ENCODE results near the gene TDRD5. TPM values are rescaled to one million over a fixed set of nuclear protein-coding genes. Genes with fewer than 3 reads are reported as not detected.
"Not testable (repeated sequence)": the region's sequence is repeated elsewhere in the genome, so short reads cannot be mapped to it uniquely, and the experiment has no call there.

The TDRD5 gene
- total RNA-seq, 1 donor from 2014 or later: 0.06 TPM

DNA sequence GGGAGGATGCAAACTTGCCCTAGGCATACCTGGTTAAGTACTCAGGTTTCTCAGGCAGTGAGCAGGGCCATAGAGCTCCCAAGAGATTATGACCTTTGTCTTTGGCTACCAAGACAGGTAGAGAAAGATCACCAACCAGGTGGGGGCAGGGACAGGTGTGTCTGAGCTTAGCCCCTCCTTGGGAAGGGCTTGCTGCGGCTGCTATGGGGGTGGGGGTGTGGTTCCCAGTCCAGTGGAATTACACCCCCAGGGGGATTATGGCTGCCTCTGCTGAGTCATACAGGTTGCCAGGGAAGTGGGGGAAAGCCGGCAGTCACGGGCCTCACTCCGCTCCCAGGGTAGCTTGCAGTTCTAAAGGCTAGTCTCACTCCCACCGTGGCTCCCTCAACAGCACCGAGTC is 86.2 kb downstream of the TDRD5 start:
- no peak for DNase-seq (ENCODE audit: low read depth)
- TF ChIP-seq, protein P1, sequence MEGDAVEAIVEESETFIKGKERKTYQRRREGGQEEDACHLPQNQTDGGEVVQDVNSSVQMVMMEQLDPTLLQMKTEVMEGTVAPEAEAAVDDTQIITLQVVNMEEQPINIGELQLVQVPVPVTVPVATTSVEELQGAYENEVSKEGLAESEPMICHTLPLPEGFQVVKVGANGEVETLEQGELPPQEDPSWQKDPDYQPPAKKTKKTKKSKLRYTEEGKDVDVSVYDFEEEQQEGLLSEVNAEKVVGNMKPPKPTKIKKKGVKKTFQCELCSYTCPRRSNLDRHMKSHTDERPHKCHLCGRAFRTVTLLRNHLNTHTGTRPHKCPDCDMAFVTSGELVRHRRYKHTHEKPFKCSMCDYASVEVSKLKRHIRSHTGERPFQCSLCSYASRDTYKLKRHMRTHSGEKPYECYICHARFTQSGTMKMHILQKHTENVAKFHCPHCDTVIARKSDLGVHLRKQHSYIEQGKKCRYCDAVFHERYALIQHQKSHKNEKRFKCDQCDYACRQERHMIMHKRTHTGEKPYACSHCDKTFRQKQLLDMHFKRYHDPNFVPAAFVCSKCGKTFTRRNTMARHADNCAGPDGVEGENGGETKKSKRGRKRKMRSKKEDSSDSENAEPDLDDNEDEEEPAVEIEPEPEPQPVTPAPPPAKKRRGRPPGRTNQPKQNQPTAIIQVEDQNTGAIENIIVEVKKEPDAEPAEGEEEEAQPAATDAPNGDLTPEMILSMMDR (conservative IDR thresholded peaks at IDR 0.05; ENCODE audit: low read depth, low read length): no peak
- H3K4me3 ChIP-seq (ENCODE audit: low read depth, low read length): no peak overlapping the region

DNA sequence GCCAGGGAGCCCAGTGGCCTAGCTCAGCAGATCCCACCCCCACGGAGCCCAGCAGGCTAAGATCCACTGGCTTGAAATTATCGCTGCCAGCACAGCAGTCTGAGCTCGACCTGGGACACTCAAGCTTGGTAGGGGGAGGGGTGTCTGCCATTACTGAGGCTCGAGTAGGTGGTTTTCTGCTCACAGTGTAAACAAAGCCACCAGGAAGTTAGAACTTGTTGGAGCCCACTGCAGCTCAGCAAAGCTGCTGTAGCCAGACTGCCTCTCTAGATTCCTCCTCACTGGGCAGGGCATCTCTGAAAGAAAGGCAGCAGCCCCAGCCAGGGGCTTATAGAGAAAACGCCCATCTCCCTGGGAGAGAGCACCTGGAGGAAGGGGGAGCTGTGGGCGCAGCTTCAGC is 102.9 kb downstream of the TDRD5 start:
- not testable (repeated sequence) for DNase-seq (ENCODE audit: low read depth); H3K4me3 ChIP-seq (ENCODE audit: low read depth, low read length)

DNA sequence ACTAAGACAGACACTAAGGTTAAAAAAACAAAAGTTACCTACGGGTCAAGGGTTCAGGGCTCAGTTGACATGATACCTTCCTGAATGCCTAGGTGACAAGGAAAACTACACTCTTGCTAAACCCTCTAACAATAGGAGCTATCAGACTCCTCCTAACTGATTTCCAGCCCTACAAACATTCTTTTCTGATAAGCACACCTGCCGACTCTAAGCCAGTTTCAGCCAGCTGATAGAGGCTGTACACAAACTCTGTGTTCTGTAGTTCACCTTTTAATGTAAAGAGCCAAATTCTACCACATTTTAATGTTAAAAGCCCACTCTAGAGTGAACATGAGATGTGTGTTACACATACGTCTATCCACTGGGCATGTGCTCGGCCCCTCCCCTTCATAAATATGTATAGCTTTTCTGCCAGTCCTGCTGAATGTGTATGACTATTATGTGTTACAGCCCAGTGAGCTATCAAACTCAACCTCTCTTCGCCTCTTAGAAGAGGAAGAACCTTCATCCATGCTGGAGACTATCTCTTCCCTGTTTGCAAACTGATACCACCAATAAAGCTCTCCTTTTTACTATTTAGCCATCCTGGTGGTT is 111.4 kb downstream of the TDRD5 start:
- TF ChIP-seq, protein P1 (conservative IDR thresholded peaks at IDR 0.05; ENCODE audit: low read depth, low read length): no peak
- DNase-seq (ENCODE audit: low read depth): no peak
- no peak overlapping the region for H3K4me3 ChIP-seq (ENCODE audit: low read depth, low read length)

DNA sequence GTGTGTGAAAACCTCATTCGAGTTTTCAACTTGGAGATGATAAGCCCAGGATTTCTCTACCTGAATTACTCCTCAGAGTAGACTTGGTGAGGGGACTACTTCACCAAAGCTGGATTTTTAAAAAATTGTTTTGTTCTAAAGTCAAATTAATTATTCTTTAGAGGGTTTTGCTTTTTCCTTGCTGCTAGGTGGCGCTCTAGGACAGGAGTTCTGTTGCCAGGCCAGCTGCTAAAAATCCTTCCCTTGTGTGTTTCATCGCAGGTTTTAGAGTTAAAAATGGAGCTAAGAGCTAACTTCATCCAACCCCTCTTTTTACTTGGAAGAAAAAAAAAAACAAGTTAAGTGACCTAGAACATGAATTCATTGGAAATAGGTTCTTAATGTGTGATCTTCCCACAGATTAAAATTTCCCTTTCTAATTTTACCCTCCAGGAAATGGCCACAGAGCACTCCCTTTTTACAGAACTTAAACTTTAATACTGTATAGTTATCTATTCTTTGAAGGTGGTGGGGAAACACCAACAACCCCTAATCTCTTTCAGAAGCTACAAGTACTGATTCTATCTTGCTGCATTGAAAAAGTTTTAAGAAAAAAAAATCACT is 114.8 kb downstream of the TDRD5 start:
- TF ChIP-seq, protein P1 (conservative IDR thresholded peaks at IDR 0.05; ENCODE audit: low read depth, low read length): peak; percentile 86
- no peak overlapping the region for H3K4me3 ChIP-seq (ENCODE audit: low read depth, low read length)
- DNase-seq (ENCODE audit: low read depth): peak; percentile 4

DNA sequence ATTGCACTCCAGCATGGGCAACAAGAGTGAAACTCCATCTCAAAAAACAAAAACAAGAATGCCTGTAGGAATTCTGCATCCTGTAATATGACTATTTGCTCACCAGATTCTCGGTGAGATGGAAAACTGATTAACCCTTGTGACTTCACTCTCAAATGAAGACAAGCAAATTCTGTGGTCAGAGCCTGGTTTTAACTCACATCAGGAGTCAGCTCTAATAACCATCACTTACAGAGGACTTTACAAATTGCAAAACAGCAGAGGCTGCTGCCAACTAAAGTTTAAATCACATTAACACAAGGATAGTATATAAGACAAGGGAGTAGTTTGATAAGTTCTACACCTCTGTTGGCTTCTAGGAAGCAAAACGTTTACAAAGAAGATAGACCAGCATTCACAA is 115.8 kb downstream of the TDRD5 start:
- TF ChIP-seq, protein P1 (conservative IDR thresholded peaks at IDR 0.05; ENCODE audit: low read depth, low read length): no peak
- H3K4me3 ChIP-seq (ENCODE audit: low read depth, low read length): no peak overlapping the region
- DNase-seq (ENCODE audit: low read depth): no peak

DNA sequence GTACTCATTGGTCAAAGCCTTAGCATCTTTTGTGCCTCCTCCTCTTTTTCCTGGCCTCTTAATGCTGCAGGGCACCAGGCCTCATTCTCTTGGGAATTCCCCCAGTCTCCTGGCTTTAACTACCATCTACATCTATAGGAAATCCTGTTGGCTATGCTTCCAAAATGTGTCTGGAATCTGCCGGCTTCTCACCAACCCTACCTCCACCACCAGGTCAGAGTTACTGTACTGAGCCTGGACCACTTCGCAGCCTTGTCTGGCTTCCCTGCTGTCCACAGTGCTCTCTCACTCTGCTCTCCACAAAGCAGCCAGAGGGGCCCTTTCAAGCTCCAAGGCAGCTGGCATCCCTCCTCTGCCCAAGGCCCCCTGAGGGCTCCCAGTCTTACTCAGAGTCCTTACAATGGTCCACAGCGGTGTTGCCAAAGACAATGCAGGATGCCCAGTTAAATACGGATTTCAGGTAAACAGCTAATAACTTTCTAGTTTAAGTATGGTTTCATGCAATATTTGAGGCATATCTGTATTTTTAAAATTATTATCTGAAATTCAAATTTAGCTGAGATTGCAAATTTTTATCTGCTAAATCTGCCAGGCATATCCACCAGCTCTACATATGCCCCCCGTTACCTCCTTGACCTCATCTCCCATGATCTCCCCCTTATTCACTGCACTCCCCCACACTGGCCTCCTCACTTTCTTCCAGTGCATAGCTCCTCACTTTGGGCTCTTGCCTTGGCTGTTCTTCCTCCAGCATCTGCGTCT is 117.0 kb downstream of the TDRD5 start:
- TF ChIP-seq, protein P1 (conservative IDR thresholded peaks at IDR 0.05; ENCODE audit: low read depth, low read length): no peak
- no peak for DNase-seq (ENCODE audit: low read depth)
- no peak overlapping the region for H3K4me3 ChIP-seq (ENCODE audit: low read depth, low read length)

DNA sequence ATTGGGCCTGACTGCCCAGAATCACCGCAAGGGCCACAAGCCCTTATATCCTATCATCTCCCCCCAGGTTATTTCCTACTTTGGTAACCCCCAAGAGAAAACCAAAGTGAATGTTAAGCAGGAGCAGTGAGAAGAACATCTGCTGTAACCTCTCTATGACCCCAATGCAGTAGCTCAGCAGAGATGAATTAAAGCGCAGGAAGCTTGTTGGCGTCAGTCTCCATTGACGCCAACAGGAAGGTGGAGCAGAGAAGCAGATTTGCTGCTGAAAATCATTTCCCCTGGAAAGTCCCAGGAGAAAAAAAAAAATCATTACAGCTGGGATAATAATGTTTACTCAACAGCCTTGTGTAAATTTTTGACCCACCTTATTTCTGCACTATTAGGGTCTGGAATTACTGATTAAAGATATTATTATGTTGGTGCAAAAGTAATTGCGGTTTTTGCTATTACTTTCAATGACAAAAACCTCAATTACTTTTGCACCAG is 118.3 kb downstream of the TDRD5 start:
- no peak overlapping the region for H3K4me3 ChIP-seq (ENCODE audit: low read depth, low read length)
- TF ChIP-seq, protein P1 (conservative IDR thresholded peaks at IDR 0.05; ENCODE audit: low read depth, low read length): no peak
- DNase-seq (ENCODE audit: low read depth): no peak
